HepG2 (cell line): ENCODE measurements around the gene LMTK2. TPM values are rescaled to one million over a fixed set of nuclear protein-coding genes. Genes with fewer than 3 reads are reported as not detected.

Experiments
- ATF1 ChIP-seq: IDR thresholded peaks from 2 replicates; pipeline ENCODE4 v1.6.1; 2016; ENCODE audit warnings: mild to moderate bottlenecking, control low read depth
- FOSL1 ChIP-seq: sonication (generic); formaldehyde crosslinking; IDR thresholded peaks from 2 replicates; pipeline ENCODE4 v1.9.0; 2021; ENCODE audit warnings: missing genetic modification reagents, borderline replicate concordance
- FOXC1 ChIP-seq: sonication (generic); formaldehyde crosslinking; IDR thresholded peaks from 2 replicates; pipeline ENCODE4 v1.8.0; 2022; ENCODE audit warnings: mild to moderate bottlenecking, missing genetic modification reagents, borderline replicate concordance
- HDAC1 ChIP-seq: sonication (generic); formaldehyde crosslinking; IDR thresholded peaks from 2 replicates; pipeline ENCODE4 v1.5.1; 2020; ENCODE audit warnings: mild to moderate bottlenecking, missing genetic modification reagents
- HNF4G ChIP-seq, 2 experiments: sonication (generic) in 1 of 2; formaldehyde crosslinking in 1 of 2; IDR thresholded peaks; 2 replicates each; pipeline versions ENCODE4 v1.4.0 to v1.6.1; 2011 to 2020; ENCODE audit warnings: borderline replicate concordance in 2 of 2, low read depth in 2 of 2, mild to moderate bottlenecking in 2 of 2, low read length in 1 of 2, missing genetic modification reagents in 1 of 2, moderate library complexity in 1 of 2
- HNRNPLL ChIP-seq: fragments of 200-400 bp; formaldehyde crosslinking; IDR thresholded peaks from 2 replicates; pipeline ENCODE4 v1.6.1; 2017; ENCODE audit warnings: mild to moderate bottlenecking, low read depth, low read length; ENCODE audit not compliant: poor library complexity, severe bottlenecking
- KDM5A ChIP-seq: fragments of 200-600 bp; sonication (generic); IDR thresholded peaks from 2 replicates; pipeline ENCODE4 v1.7.0; 2018; ENCODE audit warnings: antibody characterized with exemption, mild to moderate bottlenecking, low read length, borderline replicate concordance
- KMT2A ChIP-seq: sonication (generic); formaldehyde crosslinking; IDR thresholded peaks from 2 replicates; pipeline ENCODE4 v1.4.0; 2020; ENCODE audit warnings: missing genetic modification reagents
- MATR3 ChIP-seq: sonication (generic); formaldehyde crosslinking; IDR thresholded peaks from 2 replicates; pipeline ENCODE4 v1.4.0; 2020; ENCODE audit warnings: missing genetic modification reagents
- MED1 ChIP-seq: sonication (generic); formaldehyde crosslinking; IDR thresholded peaks from 2 replicates; pipeline ENCODE4 v1.4.0; 2020; ENCODE audit warnings: missing genetic modification reagents
- MEIS2 ChIP-seq: sonication (generic); formaldehyde crosslinking; IDR thresholded peaks from 2 replicates; pipeline ENCODE4 v1.9.0; 2021; ENCODE audit warnings: mild to moderate bottlenecking, missing genetic modification reagents
- MTA1 ChIP-seq: sonication (generic); formaldehyde crosslinking; IDR thresholded peaks from 2 replicates; pipeline ENCODE4 v1.4.0; 2020; ENCODE audit warnings: missing genetic modification reagents, mild to moderate bottlenecking, borderline replicate concordance
- NPAS2 ChIP-seq: sonication (generic); formaldehyde crosslinking; IDR thresholded peaks from 2 replicates; pipeline ENCODE4 v1.8.0; 2022; ENCODE audit warnings: mild to moderate bottlenecking, missing genetic modification reagents, borderline replicate concordance
- PPARG ChIP-seq: conservative IDR thresholded peaks from 2 replicates; pipeline ENCODE4 v1.6.1; 2016; ENCODE audit warnings: missing biosample characterization, missing genetic modification reagents
- RAD21 ChIP-seq: fragments of 450-650 bp; formaldehyde crosslinking; IDR thresholded peaks from 2 replicates; pipeline ENCODE4 v1.5.0; 2020; ENCODE audit warnings: mild to moderate bottlenecking
- TOE1 ChIP-seq: sonication (generic); formaldehyde crosslinking; IDR thresholded peaks from 2 replicates; pipeline ENCODE4 v1.4.0; 2020; ENCODE audit warnings: mild to moderate bottlenecking, missing genetic modification reagents
- YY1 ChIP-seq: IDR thresholded peaks from 2 replicates; pipeline ENCODE4 v1.6.1; 2011; ENCODE audit warnings: low read length, low read depth, moderate library complexity, mild to moderate bottlenecking; ENCODE audit not compliant: insufficient read depth, insufficient replicate concordance
- ZKSCAN5 ChIP-seq: sonication (generic); formaldehyde crosslinking; IDR thresholded peaks from 2 replicates; pipeline ENCODE4 v1.5.1; 2020; ENCODE audit warnings: mild to moderate bottlenecking, missing genetic modification reagents
- ZNF512B ChIP-seq: sonication (generic); formaldehyde crosslinking; IDR thresholded peaks from 2 replicates; pipeline ENCODE4 v1.5.1; 2020; ENCODE audit warnings: missing genetic modification reagents, mild to moderate bottlenecking, borderline replicate concordance
- ZNF607 ChIP-seq: sonication (generic); formaldehyde crosslinking; IDR thresholded peaks from 2 replicates; pipeline ENCODE4 v1.5.1; 2020; ENCODE audit warnings: missing genetic modification reagents, mild to moderate bottlenecking, borderline replicate concordance
- ZNF703 ChIP-seq: sonication (generic); formaldehyde crosslinking; IDR thresholded peaks from 2 replicates; pipeline ENCODE4 v1.5.1; 2020; ENCODE audit warnings: missing genetic modification reagents, mild to moderate bottlenecking, moderate library complexity, borderline replicate concordance
- ZNF766 ChIP-seq: sonication (generic); formaldehyde crosslinking; IDR thresholded peaks from 2 replicates; pipeline ENCODE4 v1.5.0; 2020; ENCODE audit warnings: missing genetic modification reagents, borderline replicate concordance
- ZNF781 ChIP-seq: sonication (generic); formaldehyde crosslinking; IDR thresholded peaks from 2 replicates; pipeline ENCODE4 v1.5.1; 2020; ENCODE audit warnings: borderline replicate concordance, mild to moderate bottlenecking, missing genetic modification reagents; ENCODE audit errors: not compliant biosample characterization
- ZNF782 ChIP-seq: sonication (generic); formaldehyde crosslinking; IDR thresholded peaks from 2 replicates; pipeline ENCODE4 v1.4.0; 2020; ENCODE audit warnings: missing genetic modification reagents, mild to moderate bottlenecking, borderline replicate concordance
- ZNF879 ChIP-seq: sonication (generic); formaldehyde crosslinking; IDR thresholded peaks from 2 replicates; pipeline ENCODE4 v1.8.1; 2023; ENCODE audit warnings: missing genetic modification reagents
- polyA plus RNA-seq, 8 experiments: library from polyadenylated mRNA; depleted of rRNA in 3 of 8; stranded (reverse) in 7 of 8; unstranded in 1 of 8; fragments of >200 nt; fragmentation: Illumina TruSeq in 4 of 8; extraction: Trizol in 4 of 8; gene quantifications; 2 replicates each; pipeline versions ENCODE4 v1.2.1 to v1.2.3, GENCODE V29; 2011 to 2016; ENCODE audit warnings: low read depth in 4 of 8, missing spikeins in 1 of 8, mixed read lengths in 1 of 8; ENCODE audit not compliant: insufficient read depth in 1 of 8
- total RNA-seq, 5 experiments: library from RNA; depleted of rRNA; stranded (reverse); fragments of >200 nt; fragmentation: Illumina TruSeq; extraction: Trizol; gene quantifications; 2 replicates each; pipeline ENCODE4 v1.2.3, GENCODE V29; 2016; ENCODE audit warnings: low read depth in 1 of 5
- TF ChIP-seq, protein P1 (sequence below): sonication (generic); formaldehyde crosslinking; IDR thresholded peaks from 2 replicates; pipeline ENCODE4 v1.8.0; 2022; ENCODE audit warnings: mild to moderate bottlenecking, missing genetic modification reagents, moderate library complexity

LMTK2 gene
- total and polyA plus RNA-seq, 2 of the 13 experiments (the other 11 are each of a cell fraction or from before 2014, with no cell fraction given), result 9.5 to 11.7 TPM

GRCh38 chr7:98251601-98252424 lies 145.2 kb downstream of the LMTK2 start, which contains the start of gene TECPR1 (continued):
- TF ChIP-seq ZNF781 (CRISPR knock-in tag) (no peak), ZNF703 (no peak), NPAS2 (CRISPR knock-in tag) (no peak), ATF1 (CRISPR knock-in tag) (no peak), ZKSCAN5 (no peak), MED1 (peak; percentile 61), HDAC1 (CRISPR knock-in tag) (peak; percentile 97), ZNF766 (CRISPR knock-in tag) (no peak), FOXC1 (CRISPR knock-in tag) (peak; percentile 81; the same call in 1 of the 2 replicates), YY1 (peak; percentile 20), PPARG (CRISPR knock-in tag) (no peak), HNF4G (IDR thresholded peaks at IDR 0.05; ENCODE audit: borderline replicate concordance, low read depth, low read length) (peak; percentile 70), HNF4G (CRISPR knock-in tag; IDR thresholded peaks at IDR 0.05; ENCODE audit: borderline replicate concordance, low read depth) (peak; percentile 73; the same call in 1 of the 2 replicates), RAD21 (0 out of 2 replicates have a peak, but pooled peaks have one; percentile 26), ZNF879 (CRISPR knock-in tag) (no peak), KDM5A (peak; percentile 75; the same call in 1 of the 2 replicates), ZNF512B (CRISPR knock-in tag) (no peak), FOSL1 (CRISPR knock-in tag) (no peak), MEIS2 (CRISPR knock-in tag) (no peak), KMT2A (CRISPR knock-in tag) (peak; percentile 84), MATR3 (CRISPR knock-in tag) (no peak), HNRNPLL (peak; percentile 65), ZNF782 (no peak; the same call in 1 of the 2 replicates), ZNF607 (CRISPR knock-in tag) (no peak; the same call in 1 of the 2 replicates), MTA1 (CRISPR knock-in tag) (no peak), TOE1 (CRISPR knock-in tag) (0 out of 2 replicates have a peak, but pooled peaks have one; percentile 35)
- TF ChIP-seq, protein P1, sequence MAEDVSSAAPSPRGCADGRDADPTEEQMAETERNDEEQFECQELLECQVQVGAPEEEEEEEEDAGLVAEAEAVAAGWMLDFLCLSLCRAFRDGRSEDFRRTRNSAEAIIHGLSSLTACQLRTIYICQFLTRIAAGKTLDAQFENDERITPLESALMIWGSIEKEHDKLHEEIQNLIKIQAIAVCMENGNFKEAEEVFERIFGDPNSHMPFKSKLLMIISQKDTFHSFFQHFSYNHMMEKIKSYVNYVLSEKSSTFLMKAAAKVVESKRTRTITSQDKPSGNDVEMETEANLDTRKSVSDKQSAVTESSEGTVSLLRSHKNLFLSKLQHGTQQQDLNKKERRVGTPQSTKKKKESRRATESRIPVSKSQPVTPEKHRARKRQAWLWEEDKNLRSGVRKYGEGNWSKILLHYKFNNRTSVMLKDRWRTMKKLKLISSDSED, result no peak
